MM.1S (cell line): ENCODE measurements around the gene PARP15.

Source experiments
- DNase-seq: peaks from one replicate; pipeline ENCODE4 v3.0.0-alpha.2; 2015
- H2AFZ ChIP-seq: fragments of 300-600 bp; sonication (generic); 2 replicates; pipeline ENCODE4 v1.6.0; 2016; ENCODE audit warnings: antibody characterized with exemption, low read length
- H3F3A ChIP-seq: fragments of 300-600 bp; sonication (generic); 2 replicates; pipeline ENCODE4 v1.6.1; 2016; ENCODE audit warnings: mild to moderate bottlenecking, antibody characterized with exemption, low read length, moderate library complexity, mixed read lengths; ENCODE audit not compliant: insufficient read depth
- H3K27ac ChIP-seq: fragments of 300-600 bp; sonication (generic); 2 replicates; pipeline ENCODE4 v1.5.1; 2016; ENCODE audit warnings: mild to moderate bottlenecking, low read length
- H3K27me3 ChIP-seq: fragments of 300-600 bp; sonication (generic); replicated peaks from 2 replicates; pipeline ENCODE4 v1.6.0; 2016; ENCODE audit warnings: low read length; ENCODE audit not compliant: insufficient read depth
- H3K36me3 ChIP-seq: fragments of 300-600 bp; sonication (generic); replicated peaks from 2 replicates; pipeline ENCODE4 v1.6.1; 2016; ENCODE audit warnings: mild to moderate bottlenecking, low read length, mixed read lengths; ENCODE audit not compliant: insufficient read depth
- H3K4me1 ChIP-seq: fragments of 300-600 bp; sonication (generic); 2 replicates; pipeline ENCODE4 v1.6.1; 2016; ENCODE audit warnings: low read length, mixed read lengths
- H3K4me2 ChIP-seq: fragments of 300-600 bp; sonication (generic); 2 replicates; pipeline ENCODE4 v1.6.0; 2016; ENCODE audit warnings: low read depth, low read length
- H3K4me3 ChIP-seq: fragments of 300-600 bp; sonication (generic); 2 replicates; pipeline ENCODE4 v1.5.1; 2016; ENCODE audit warnings: low read length, mixed read lengths
- H3K79me2 ChIP-seq: fragments of 300-600 bp; sonication (generic); 2 replicates; pipeline ENCODE4 v1.6.1; 2016; ENCODE audit warnings: mixed run types, low read length, mixed read lengths
- H3K9ac ChIP-seq: fragments of 300-600 bp; sonication (generic); 2 replicates; pipeline ENCODE4 v1.6.1; 2016; ENCODE audit warnings: low read length, mixed read lengths
- H3K9me2 ChIP-seq: fragments of 300-600 bp; sonication (generic); replicated peaks from 2 replicates; pipeline ENCODE4 v1.6.1; 2016; ENCODE audit warnings: mild to moderate bottlenecking, low read length, mixed read lengths; ENCODE audit not compliant: insufficient read depth
- H3K9me3 ChIP-seq: fragments of 300-600 bp; sonication (generic); replicated peaks from 2 replicates; pipeline ENCODE4 v1.6.1; 2016; ENCODE audit warnings: mild to moderate bottlenecking, low read length, mixed read lengths; ENCODE audit not compliant: insufficient read depth
- H4K20me1 ChIP-seq: fragments of 300-600 bp; sonication (generic); 2 replicates; pipeline ENCODE4 v1.6.1; 2016; ENCODE audit warnings: mild to moderate bottlenecking, low read length, moderate library complexity, mixed read lengths; ENCODE audit not compliant: insufficient read depth
- CTCF ChIP-seq: fragments of 300-600 bp; sonication (generic); IDR thresholded peaks from 2 replicates; pipeline ENCODE4 v1.5.1; 2016; ENCODE audit warnings: antibody characterized with exemption, low read length, mixed read lengths
- EZH2 ChIP-seq: fragments of 300-600 bp; sonication (generic); optimal IDR thresholded peaks from 2 replicates; pipeline ENCODE3; 2017; ENCODE audit warnings: low read depth, mild to moderate bottlenecking, antibody characterized with exemption, low read length, mixed read lengths
- EZH2phosphoT487 ChIP-seq: fragments of 300-600 bp; sonication (generic); IDR thresholded peaks from 2 replicates; pipeline ENCODE4 v1.6.1; 2018; ENCODE audit warnings: antibody characterized with exemption, low read length

PARP15 gene

GRCh38 chr3:122533931-122534334, 43.5 kb upstream of the PARP15 start:
- H3K9ac ChIP-seq = no peak overlapping the region
- no peak for DNase-seq
- H3K27ac ChIP-seq = no peak overlapping the region
- no peaks in the 10 kb centered on the region for H3K9me3 ChIP-seq
- H3K4me3 ChIP-seq = no peak overlapping the region
- H3K9me2 ChIP-seq = no peaks in the 10 kb centered on the region
- no peaks in the 10 kb centered on the region for H4K20me1 ChIP-seq
- H3K4me2 ChIP-seq = no peak overlapping the region
- no peaks in the 10 kb centered on the region for H3K4me1 ChIP-seq
- H2AFZ ChIP-seq = no peak overlapping the region
- H3F3A ChIP-seq = no peaks in the 10 kb centered on the region
- no peaks in the 10 kb centered on the region for H3K27me3 ChIP-seq
- TF ChIP-seq CTCF (no peak), EZH2 (no peak), EZH2phosphoT487 (no peak)
- H3K79me2 ChIP-seq = no peaks in the 10 kb centered on the region
- H3K36me3 ChIP-seq = no peaks in the 10 kb centered on the region

- Histone ChIP-seq H2AFZ (no peak overlapping the region), H3K9me3 (no peaks in the 10 kb centered on the region), H3K27ac (no peak overlapping the region), H3K4me1 (no peaks in the 10 kb centered on the region), H3F3A (no peaks in the 10 kb centered on the region), H3K4me2 (no peak overlapping the region), H3K79me2 (no peaks in the 10 kb centered on the region), H4K20me1 (no peaks in the 10 kb centered on the region), H3K9ac (no peak overlapping the region), H3K4me3 (no peak overlapping the region), H3K9me2 (no peaks in the 10 kb centered on the region), H3K36me3 (no peaks in the 10 kb centered on the region), H3K27me3 (no peaks in the 10 kb centered on the region)
- DNase-seq = no peak
- no peak for TF ChIP-seq EZH2phosphoT487
- no peak for TF ChIP-seq EZH2
- no peak for TF ChIP-seq CTCF
Measured at GRCh38 chr3:122535964-122536631, 41.4 kb upstream of the PARP15 start.

GRCh38 chr3:122536632-122537001, 40.8 kb upstream of the PARP15 start:
- no peak for DNase-seq
- H4K20me1 ChIP-seq = no peaks in the 10 kb centered on the region
- TF ChIP-seq EZH2phosphoT487 (no peak), CTCF (no peak), EZH2 (no peak)
- no peaks in the 10 kb centered on the region for H3K79me2 ChIP-seq
- no peaks in the 10 kb centered on the region for H3K36me3 ChIP-seq
- H3K27me3 ChIP-seq = no peaks in the 10 kb centered on the region
- H3K9me3 ChIP-seq = no peaks in the 10 kb centered on the region
- H3F3A ChIP-seq = no peaks in the 10 kb centered on the region
- no peak overlapping the region for H3K27ac ChIP-seq
- no peak overlapping the region for H2AFZ ChIP-seq
- no peak overlapping the region for H3K9ac ChIP-seq
- no peak overlapping the region for H3K4me3 ChIP-seq
- H3K4me1 ChIP-seq = no peaks in the 10 kb centered on the region
- H3K9me2 ChIP-seq = no peaks in the 10 kb centered on the region
- no peak overlapping the region for H3K4me2 ChIP-seq
